ENCODE measurements around the gene RAET1L.

DNA sequence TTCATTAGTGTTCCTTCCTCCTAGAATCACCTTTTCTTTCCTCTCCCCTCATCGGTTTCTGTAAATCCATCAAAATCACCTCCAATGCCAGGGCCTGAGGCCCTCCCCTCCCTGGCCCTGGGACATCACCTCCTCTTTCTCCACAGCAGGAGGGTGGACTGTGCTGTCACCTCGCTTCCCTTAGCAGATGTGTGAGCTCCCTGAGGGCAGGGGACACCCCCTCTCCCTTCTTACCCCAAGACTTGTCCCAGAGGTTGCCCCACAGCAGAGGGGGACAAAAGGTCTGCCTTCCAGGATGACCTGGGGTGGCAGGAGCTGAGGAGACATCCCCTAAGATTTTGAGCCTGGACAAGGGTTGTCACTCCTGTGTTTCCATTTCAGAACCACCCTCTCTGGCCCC lies 55.7 kb downstream of the RAET1L start:
- TF ChIP-seq, protein P1, sequence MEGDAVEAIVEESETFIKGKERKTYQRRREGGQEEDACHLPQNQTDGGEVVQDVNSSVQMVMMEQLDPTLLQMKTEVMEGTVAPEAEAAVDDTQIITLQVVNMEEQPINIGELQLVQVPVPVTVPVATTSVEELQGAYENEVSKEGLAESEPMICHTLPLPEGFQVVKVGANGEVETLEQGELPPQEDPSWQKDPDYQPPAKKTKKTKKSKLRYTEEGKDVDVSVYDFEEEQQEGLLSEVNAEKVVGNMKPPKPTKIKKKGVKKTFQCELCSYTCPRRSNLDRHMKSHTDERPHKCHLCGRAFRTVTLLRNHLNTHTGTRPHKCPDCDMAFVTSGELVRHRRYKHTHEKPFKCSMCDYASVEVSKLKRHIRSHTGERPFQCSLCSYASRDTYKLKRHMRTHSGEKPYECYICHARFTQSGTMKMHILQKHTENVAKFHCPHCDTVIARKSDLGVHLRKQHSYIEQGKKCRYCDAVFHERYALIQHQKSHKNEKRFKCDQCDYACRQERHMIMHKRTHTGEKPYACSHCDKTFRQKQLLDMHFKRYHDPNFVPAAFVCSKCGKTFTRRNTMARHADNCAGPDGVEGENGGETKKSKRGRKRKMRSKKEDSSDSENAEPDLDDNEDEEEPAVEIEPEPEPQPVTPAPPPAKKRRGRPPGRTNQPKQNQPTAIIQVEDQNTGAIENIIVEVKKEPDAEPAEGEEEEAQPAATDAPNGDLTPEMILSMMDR (IDR thresholded peaks at IDR 0.05 in 2 of 3, conservative IDR thresholded peaks at IDR 0.05 in 1 of 3; ENCODE audit: insufficient read depth in 2 of 3, low read depth in 1 of 3, low read length in 3 of 3), result no peak
- no peak for TF ChIP-seq RAD21 (CRISPR knock-in tag; conservative IDR thresholded peaks at IDR 0.05 in 1 of 2, IDR thresholded peaks at IDR 0.05 in 1 of 2)
- no peak for TF ChIP-seq SAP30 (IDR thresholded peaks at IDR 0.05; ENCODE audit: borderline replicate concordance, insufficient read depth, low read depth, low read length, poor library complexity, severe bottlenecking)
- TF ChIP-seq RBBP5 (IDR thresholded peaks at IDR 0.05; ENCODE audit: borderline replicate concordance, insufficient read depth, low read length, poor library complexity, severe bottlenecking), result no peak
- no peak for TF ChIP-seq MAZ (CRISPR knock-in tag; conservative IDR thresholded peaks at IDR 0.05 in 1 of 2, IDR thresholded peaks at IDR 0.05 in 1 of 2)
- TF ChIP-seq ATF7 (IDR thresholded peaks at IDR 0.05), result no peak
- no peak for TF ChIP-seq RCOR1 (IDR thresholded peaks at IDR 0.05; ENCODE audit: borderline replicate concordance in 1 of 2, low read depth in 2 of 2, low read length in 2 of 2)
- TF ChIP-seq MAFF (IDR thresholded peaks at IDR 0.05; ENCODE audit: low read length), result no peak
- TF ChIP-seq ZKSCAN1 (IDR thresholded peaks at IDR 0.05; ENCODE audit: low read depth, low read length), result no peak
- no peak for TF ChIP-seq EGR1 (conservative IDR thresholded peaks at IDR 0.05)
- TF ChIP-seq BRCA1 (IDR thresholded peaks at IDR 0.05), result no peak
- TF ChIP-seq BRCA1 (CRISPR knock-in tag; IDR thresholded peaks at IDR 0.05), result no peak
- TF ChIP-seq FUS (optimal IDR thresholded peaks at IDR 0.05; ENCODE audit: low read depth, low read length), result no peak
- TF ChIP-seq, protein P2, sequence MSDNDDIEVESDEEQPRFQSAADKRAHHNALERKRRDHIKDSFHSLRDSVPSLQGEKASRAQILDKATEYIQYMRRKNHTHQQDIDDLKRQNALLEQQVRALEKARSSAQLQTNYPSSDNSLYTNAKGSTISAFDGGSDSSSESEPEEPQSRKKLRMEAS (CRISPR knock-in tag; IDR thresholded peaks at IDR 0.05), result no peak

Data from K562 (cell line).